Left ventricle myocardium inferior (tissue), 1 donor: ENCODE results near the gene ACADVL. TPM values are rescaled to one million over a fixed set of nuclear protein-coding genes. Genes with fewer than 3 reads are reported as not detected.

ENCODE experiments used
- DNase-seq: peaks from one replicate; pipeline ENCODE4 v3.0.0-alpha.2; 2020
- H3K27ac ChIP-seq: fragments of 200-600 bp; replicated peaks from 2 replicates; pipeline ENCODE4 v1.8.0; 2021
- H3K27me3 ChIP-seq: fragments of 200-600 bp; 2 replicates; pipeline ENCODE4 v1.8.0; 2021; ENCODE audit warnings: low read depth
- H3K36me3 ChIP-seq: fragments of 200-600 bp; 2 replicates; pipeline ENCODE4 v1.8.0; 2021
- H3K4me1 ChIP-seq: fragments of 200-600 bp; 2 replicates; pipeline ENCODE4 v1.8.0; 2021
- H3K4me3 ChIP-seq: fragments of 200-600 bp; 2 replicates; pipeline ENCODE4 v1.8.0; 2021; ENCODE audit warnings: mild to moderate bottlenecking, moderate library complexity
- H3K9me3 ChIP-seq: fragments of 200-600 bp; replicated peaks from 2 replicates; pipeline ENCODE4 v1.8.0; 2021
- CTCF ChIP-seq: fragments of 200-600 bp; IDR thresholded peaks from 2 replicates; pipeline ENCODE4 v1.8.0; 2021; ENCODE audit warnings: antibody characterized with exemption, mild to moderate bottlenecking, borderline replicate concordance
- intact Hi-C: fragments of 100-400 bp; cut with micrococcal nuclease; formaldehyde crosslinking; loops from one replicate; pipeline ENCODE4 v1.11.0; 2022
- total RNA-seq: library from RNA; stranded (reverse); fragmentation: NEBNext Ultra II Directional; extraction: Animal tissue kit (Norgen Biotek cat#: 25700); gene quantifications from one replicate; pipeline ENCODE4 v1.2.1, GENCODE V29; 2021
- donor health status: DM: no; HTN: yes; CAD: no; lungs with severe emphysema.

Gene ACADVL
- total RNA-seq, 1 donor from 2014 or later, result 1,845 TPM

DNA sequence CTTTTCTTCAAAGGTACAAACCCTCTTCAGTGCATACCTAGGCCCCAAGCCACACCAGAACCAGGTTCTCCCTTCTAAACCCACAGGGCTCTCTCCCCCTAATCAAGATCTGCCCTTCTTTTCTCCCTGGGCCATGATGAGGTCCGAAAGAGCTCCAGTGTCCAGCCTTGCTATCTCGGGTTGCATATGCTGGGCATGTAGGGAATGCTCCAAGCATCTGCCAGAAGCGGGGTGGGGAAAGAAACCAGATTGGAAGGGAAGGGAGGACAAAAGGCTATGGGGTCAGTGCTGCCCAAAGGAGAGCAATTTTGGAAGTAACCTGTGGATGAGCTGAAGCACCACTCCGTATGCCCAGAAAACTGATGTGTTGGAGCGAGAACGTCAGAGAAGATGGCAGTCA lies 29.5 kb downstream of the ACADVL start:
- Histone ChIP-seq H3K9me3 (no peaks in the 10 kb centered on the region), H3K36me3 (peaks cover 35% of the 10 kb centered on the region), H3K4me3 (peak overlapping the region; percentile 99), H3K4me1 (peaks cover 52% of the 10 kb centered on the region), H3K27me3 (no peaks in the 10 kb centered on the region), H3K27ac (peak overlapping the region; percentile 99)
- TF ChIP-seq CTCF, result no peak
- DNase-seq, result no peak
- intact Hi-C loops, result no loop called here

GRCh38 chr17:7249830-7250229 lies 30.1 kb downstream of the ACADVL start:
- Histone ChIP-seq H3K27ac (peak overlapping the region; percentile 99), H3K4me1 (peaks cover 52% of the 10 kb centered on the region), H3K9me3 (no peaks in the 10 kb centered on the region), H3K4me3 (peak overlapping the region; percentile 99), H3K27me3 (no peaks in the 10 kb centered on the region), H3K36me3 (peaks cover 35% of the 10 kb centered on the region)
- no peak for DNase-seq
- intact Hi-C loops, result no loop called here
- no peak for TF ChIP-seq CTCF

GRCh38 chr17:7250695-7251627 lies 31.2 kb downstream of the ACADVL start:
- Histone ChIP-seq H3K36me3 (peaks cover 35% of the 10 kb centered on the region), H3K4me3 (peak overlapping the region; percentile 99), H3K27me3 (no peaks in the 10 kb centered on the region), H3K27ac (peak overlapping the region; percentile 99), H3K4me1 (peaks cover 52% of the 10 kb centered on the region), H3K9me3 (no peaks in the 10 kb centered on the region)
- DNase-seq, result peak; percentile 34
- intact Hi-C loops, result no loop called here
- TF ChIP-seq CTCF, result no peak

DNA sequence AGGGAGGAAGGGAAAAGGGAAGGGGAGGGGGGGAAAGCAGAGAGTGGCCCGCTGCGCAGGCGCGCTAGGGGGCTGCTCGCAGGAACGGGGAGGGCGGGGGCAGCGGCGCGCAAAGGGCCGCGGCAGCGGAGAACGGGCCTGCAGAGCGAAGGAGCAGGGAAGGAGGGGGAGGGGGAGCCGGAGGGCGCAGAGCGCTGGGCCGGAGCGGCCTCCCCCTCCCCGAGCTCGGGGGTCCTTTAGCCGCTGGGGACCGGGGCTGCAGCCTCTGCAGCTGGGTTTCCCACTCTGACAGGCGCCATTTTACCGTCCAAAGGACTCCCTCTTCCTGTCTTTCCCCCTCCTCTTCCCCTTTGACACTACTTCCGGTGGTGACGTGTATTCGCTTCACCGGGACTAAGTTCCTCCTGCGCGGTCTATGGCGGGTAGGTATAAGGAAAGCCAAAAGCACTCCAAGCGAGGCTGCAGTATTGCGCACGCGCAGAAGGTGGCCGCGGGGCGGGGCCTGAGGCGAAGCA lies 32.0 kb downstream of the ACADVL start, which contains the start of gene CTDNEP1:
TSS of gene CTDNEP1 (minus strand) at position 74 of the 515 bp plus-strand sequence. CDS start 438 bp downstream, outside the sequence.
- Histone ChIP-seq H3K27ac (peak within 1 kb of the TSS; percentile 99), H3K4me1 (peaks cover 52% of the 10 kb centered on the region), H3K9me3 (no peaks in the 10 kb centered on the region), H3K4me3 (peak within 1 kb of the TSS; percentile 99), H3K27me3 (no peaks in the 10 kb centered on the region), H3K36me3 (peaks cover 35% of the 10 kb centered on the region)
- intact Hi-C loops, result no loop called here
- DNase-seq, result peak; percentile 95
- no peak for TF ChIP-seq CTCF

DNA sequence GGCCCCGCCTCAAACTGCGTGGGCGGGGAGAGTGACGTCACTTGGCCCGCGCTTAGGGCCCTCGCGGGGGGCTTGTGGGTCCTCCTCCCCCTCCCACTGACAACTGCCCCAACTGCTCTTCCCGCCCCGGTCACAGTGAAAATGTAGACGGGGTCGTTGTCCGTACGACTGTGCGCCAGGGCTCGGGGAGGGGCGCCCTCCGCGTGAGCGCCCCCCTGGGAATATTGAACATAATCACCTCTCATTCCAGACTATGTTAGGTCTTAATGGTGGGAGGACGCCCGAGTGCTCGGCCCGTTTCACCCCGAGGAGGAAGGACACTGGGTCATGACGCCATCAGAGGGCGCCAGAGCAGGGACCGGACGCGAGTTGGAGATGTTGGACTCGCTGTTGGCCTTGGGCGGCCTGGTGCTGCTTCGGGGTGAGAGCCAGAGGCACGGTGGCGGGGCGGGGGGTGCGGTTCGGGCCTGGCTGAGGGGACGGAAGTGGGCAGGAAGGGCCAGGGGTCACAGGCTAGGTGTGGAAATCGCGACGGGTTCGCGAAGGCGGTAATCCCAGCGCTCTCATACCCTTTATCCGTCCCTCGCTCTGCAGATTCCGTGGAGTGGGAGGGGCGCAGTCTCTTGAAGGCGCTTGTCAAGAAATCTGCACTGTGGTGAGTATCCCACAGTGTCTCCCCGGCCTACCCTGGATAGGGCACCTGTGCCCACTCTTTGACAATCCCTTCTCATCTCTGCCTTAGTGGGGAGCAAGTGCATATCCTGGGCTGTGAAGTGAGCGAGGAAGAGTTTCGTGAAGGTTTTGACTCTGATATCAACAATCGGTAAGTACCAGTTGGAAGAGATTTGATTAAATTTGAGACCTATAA lies 32.7 kb downstream of the ACADVL start, which contains the start of gene ELP5:
TSS of gene ELP5 (plus strand) at position 40 of the 868 bp plus-strand sequence. CDS start at position 376, 336 bp downstream.
- intact Hi-C loops, result no loop called here

More for the DNA sequence above, 32.7 kb downstream of the ACADVL start, which contains the start of gene ELP5:
- Histone ChIP-seq H3K9me3 (no peaks in the 10 kb centered on the region), H3K36me3 (peaks cover 38% of the 10 kb centered on the region), H3K27ac (peak within 1 kb of the TSS; percentile 99), H3K27me3 (no peaks in the 10 kb centered on the region), H3K4me3 (peak within 1 kb of the TSS; percentile 99), H3K4me1 (peaks cover 52% of the 10 kb centered on the region)
- peak; percentile 30 for TF ChIP-seq CTCF
- DNase-seq, result peak; percentile 95
